Thyroid gland (tissue), 4 donors: Measurements from ENCODE around the gene PSMB11.

Experiments
- POLR2A ChIP-seq, 2 donors: fragments of 450-650 bp; IDR thresholded peaks; one replicate each; pipeline ENCODE4 v1.6.1; 2017; ENCODE audit warnings: antibody characterized with exemption in 2 of 2, mild to moderate bottlenecking in 2 of 2, moderate library complexity in 1 of 2
- TF ChIP-seq, protein P1 (sequence below), 6 experiments: fragments of 200-600 bp in 3 of 6; fragments of 450-650 bp in 3 of 6; sonication (generic) in 3 of 6; IDR thresholded peaks; one replicate each; pipeline ENCODE4 v1.5.1; 2016 to 2019; ENCODE audit warnings: antibody characterized with exemption in 6 of 6, mild to moderate bottlenecking in 2 of 6, inconsistent platforms in 1 of 6, moderate library complexity in 1 of 6

DNA sequence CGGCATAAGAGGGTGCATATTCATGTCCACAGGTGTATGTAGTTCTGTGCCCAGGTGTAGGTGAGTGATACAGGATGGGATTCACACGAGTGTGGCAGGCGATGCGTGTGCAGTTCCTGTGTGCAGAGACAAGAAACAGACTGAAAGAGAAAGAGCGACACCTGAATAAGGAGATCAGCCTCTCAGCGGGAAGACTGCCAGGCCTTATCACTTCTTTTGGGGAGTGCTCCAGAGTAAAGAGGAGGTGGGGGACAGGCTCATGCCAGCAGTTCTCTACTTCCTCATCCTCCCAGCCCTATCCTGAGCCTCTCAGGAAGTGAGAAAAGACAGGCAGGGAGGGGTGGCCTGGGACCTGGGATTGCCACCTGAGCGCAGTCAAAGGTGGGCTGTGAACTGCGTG is 2.8 kb downstream of the PSMB11 start:
- TF ChIP-seq, protein P1, sequence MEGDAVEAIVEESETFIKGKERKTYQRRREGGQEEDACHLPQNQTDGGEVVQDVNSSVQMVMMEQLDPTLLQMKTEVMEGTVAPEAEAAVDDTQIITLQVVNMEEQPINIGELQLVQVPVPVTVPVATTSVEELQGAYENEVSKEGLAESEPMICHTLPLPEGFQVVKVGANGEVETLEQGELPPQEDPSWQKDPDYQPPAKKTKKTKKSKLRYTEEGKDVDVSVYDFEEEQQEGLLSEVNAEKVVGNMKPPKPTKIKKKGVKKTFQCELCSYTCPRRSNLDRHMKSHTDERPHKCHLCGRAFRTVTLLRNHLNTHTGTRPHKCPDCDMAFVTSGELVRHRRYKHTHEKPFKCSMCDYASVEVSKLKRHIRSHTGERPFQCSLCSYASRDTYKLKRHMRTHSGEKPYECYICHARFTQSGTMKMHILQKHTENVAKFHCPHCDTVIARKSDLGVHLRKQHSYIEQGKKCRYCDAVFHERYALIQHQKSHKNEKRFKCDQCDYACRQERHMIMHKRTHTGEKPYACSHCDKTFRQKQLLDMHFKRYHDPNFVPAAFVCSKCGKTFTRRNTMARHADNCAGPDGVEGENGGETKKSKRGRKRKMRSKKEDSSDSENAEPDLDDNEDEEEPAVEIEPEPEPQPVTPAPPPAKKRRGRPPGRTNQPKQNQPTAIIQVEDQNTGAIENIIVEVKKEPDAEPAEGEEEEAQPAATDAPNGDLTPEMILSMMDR (IDR thresholded peaks at IDR 0.05), result no peak
- TF ChIP-seq POLR2A (IDR thresholded peaks at IDR 0.05), result no peak
